GM21367 (cell line): ENCODE measurements around the gene GLYATL1.

Experiments used
- ATAC-seq: cut with Tn5 transposase; IDR thresholded peaks from one replicate; pipeline ENCODE4 v1.9.1; 2021; ENCODE audit not compliant: unreplicated experiment

The GLYATL1 gene

GRCh38 chr11:58939277-58939676 is at the start of gene GLYATL1:
TSS of gene GLYATL1 (plus strand) at chr11:58939488. CDS start at chr11:58947088, 7,600 bp downstream.
- no peak for ATAC-seq

GRCh38 chr11:58893899-58894298 is 45.4 kb upstream of the GLYATL1 start:
- no peak for ATAC-seq

- ATAC-seq = no peak
Measured at GRCh38 chr11:58898106-58898505, 41.2 kb upstream of the GLYATL1 start.

- ATAC-seq = peak; percentile 65
Measured at GRCh38 chr11:58900479-58901420, 38.5 kb upstream of the GLYATL1 start.

- ATAC-seq = no peak
Measured at GRCh38 chr11:58902881-58903280, 36.4 kb upstream of the GLYATL1 start.

- ATAC-seq = no peak
Measured at GRCh38 chr11:58905011-58905720, 34.1 kb upstream of the GLYATL1 start.

GRCh38 chr11:58905721-58906547 is 33.4 kb upstream of the GLYATL1 start:
- ATAC-seq = no peak

- ATAC-seq = no peak
Measured at GRCh38 chr11:58907780-58908179, 31.5 kb upstream of the GLYATL1 start.

GRCh38 chr11:58912124-58912523 is 27.2 kb upstream of the GLYATL1 start:
- ATAC-seq = no peak

GRCh38 chr11:58913685-58914084 is 25.6 kb upstream of the GLYATL1 start:
- no peak for ATAC-seq

- ATAC-seq = no peak
Measured at GRCh38 chr11:58914821-58915543, 24.3 kb upstream of the GLYATL1 start.

GRCh38 chr11:58916637-58917036 is 22.7 kb upstream of the GLYATL1 start:
- no peak for ATAC-seq

- ATAC-seq = no peak
Measured at GRCh38 chr11:58917159-58917783, 22.0 kb upstream of the GLYATL1 start.

- no peak for ATAC-seq
Measured at GRCh38 chr11:58919561-58919960, 19.7 kb upstream of the GLYATL1 start.

GRCh38 chr11:58919980-58920379 is 19.3 kb upstream of the GLYATL1 start:
- no peak for ATAC-seq

GRCh38 chr11:58921778-58922390 is 17.4 kb upstream of the GLYATL1 start:
- no peak for ATAC-seq

GRCh38 chr11:58922479-58922878 is 16.8 kb upstream of the GLYATL1 start:
- ATAC-seq = no peak

- peak; percentile 93 for ATAC-seq
Measured at GRCh38 chr11:58923300-58923788, 15.9 kb upstream of the GLYATL1 start.

GRCh38 chr11:58924230-58924629 is 15.1 kb upstream of the GLYATL1 start:
- no peak for ATAC-seq
